HepG2 (cell line): ENCODE measurements around the gene MYL6. TPM values are rescaled to one million over a fixed set of nuclear protein-coding genes. Genes with fewer than 3 reads are reported as not detected.

Experiments used
- AKAP8 ChIP-seq: sonication (generic); formaldehyde crosslinking; IDR thresholded peaks from 2 replicates; pipeline ENCODE4 v1.5.1; 2020; ENCODE audit warnings: mild to moderate bottlenecking, missing genetic modification reagents
- CEBPG ChIP-seq: IDR thresholded peaks from 2 replicates; pipeline ENCODE4 v1.6.1; 2016
- GATAD2A ChIP-seq: IDR thresholded peaks from 2 replicates; pipeline ENCODE4 v1.6.1; 2016
- IKZF1 ChIP-seq: fragments of 450-650 bp; IDR thresholded peaks from 2 replicates; pipeline ENCODE4 v1.7.1; 2016
- MAF1 ChIP-seq: sonication (generic); formaldehyde crosslinking; IDR thresholded peaks from 2 replicates; pipeline ENCODE4 v1.5.0; 2020; ENCODE audit warnings: missing genetic modification reagents, borderline replicate concordance
- MATR3 ChIP-seq: sonication (generic); formaldehyde crosslinking; IDR thresholded peaks from 2 replicates; pipeline ENCODE4 v1.4.0; 2020; ENCODE audit warnings: missing genetic modification reagents
- MXD4 ChIP-seq: IDR thresholded peaks from 2 replicates; pipeline ENCODE4 v1.6.1; 2016; ENCODE audit warnings: mild to moderate bottlenecking, missing biosample characterization, missing genetic modification reagents
- NFYC ChIP-seq: IDR thresholded peaks from 2 replicates; pipeline ENCODE4 v1.6.1; 2016; ENCODE audit warnings: missing genetic modification reagents, missing compliant biosample characterization
- NKX3-1 ChIP-seq: sonication (generic); formaldehyde crosslinking; IDR thresholded peaks from 2 replicates; pipeline ENCODE4 v1.5.0; 2020; ENCODE audit warnings: missing genetic modification reagents
- ONECUT2 ChIP-seq: sonication (generic); formaldehyde crosslinking; IDR thresholded peaks from 2 replicates; pipeline ENCODE4 v1.4.0; 2020; ENCODE audit warnings: missing genetic modification reagents
- PHF20 ChIP-seq: sonication (generic); formaldehyde crosslinking; IDR thresholded peaks from 2 replicates; pipeline ENCODE4 v1.5.0; 2020; ENCODE audit warnings: mild to moderate bottlenecking, missing genetic modification reagents
- SETDB1 ChIP-seq: sonication (generic); formaldehyde crosslinking; IDR thresholded peaks from 2 replicates; pipeline ENCODE4 v1.5.1; 2020; ENCODE audit warnings: missing genetic modification reagents, mild to moderate bottlenecking, borderline replicate concordance
- THAP11 ChIP-seq: IDR thresholded peaks from 2 replicates; pipeline ENCODE4 v1.6.1; 2016; ENCODE audit warnings: missing biosample characterization, missing genetic modification reagents
- THYN1 ChIP-seq: sonication (generic); formaldehyde crosslinking; IDR thresholded peaks from 2 replicates; pipeline ENCODE4 v1.8.1; 2023; ENCODE audit warnings: low read depth, mild to moderate bottlenecking, moderate library complexity, missing genetic modification reagents, borderline replicate concordance
- ZFX ChIP-seq: sonication (generic); formaldehyde crosslinking; IDR thresholded peaks from 2 replicates; pipeline ENCODE4 v1.4.0; 2020; ENCODE audit warnings: mild to moderate bottlenecking, low read depth, missing genetic modification reagents, moderate library complexity
- ZGPAT ChIP-seq: IDR thresholded peaks from 2 replicates; pipeline ENCODE4 v1.6.1; 2016; ENCODE audit warnings: mild to moderate bottlenecking
- ZNF34 ChIP-seq: sonication (generic); formaldehyde crosslinking; IDR thresholded peaks from 2 replicates; pipeline ENCODE4 v1.4.0; 2020; ENCODE audit warnings: mild to moderate bottlenecking, missing genetic modification reagents, borderline replicate concordance
- ZNF382 ChIP-seq: sonication (generic); formaldehyde crosslinking; IDR thresholded peaks from 2 replicates; pipeline ENCODE4 v1.5.0; 2020; ENCODE audit warnings: missing genetic modification reagents, mild to moderate bottlenecking, borderline replicate concordance
- ZNF512B ChIP-seq: sonication (generic); formaldehyde crosslinking; IDR thresholded peaks from 2 replicates; pipeline ENCODE4 v1.5.1; 2020; ENCODE audit warnings: missing genetic modification reagents, mild to moderate bottlenecking, borderline replicate concordance
- ZNF564 ChIP-seq: sonication (generic); formaldehyde crosslinking; IDR thresholded peaks from 2 replicates; pipeline ENCODE4 v1.8.1; 2023; ENCODE audit warnings: mild to moderate bottlenecking, missing genetic modification reagents
- ZNF615 ChIP-seq: sonication (generic); formaldehyde crosslinking; IDR thresholded peaks from 2 replicates; pipeline ENCODE4 v1.5.0; 2020; ENCODE audit warnings: mild to moderate bottlenecking, missing genetic modification reagents, borderline replicate concordance
- ZSCAN20 ChIP-seq: sonication (generic); formaldehyde crosslinking; IDR thresholded peaks from 2 replicates; pipeline ENCODE4 v1.4.0; 2020; ENCODE audit warnings: missing genetic modification reagents, mild to moderate bottlenecking, borderline replicate concordance
- ZSCAN21 ChIP-seq: sonication (generic); formaldehyde crosslinking; IDR thresholded peaks from 2 replicates; pipeline ENCODE4 v1.8.0; 2022; ENCODE audit warnings: mild to moderate bottlenecking, missing genetic modification reagents, moderate library complexity, borderline replicate concordance
- polyA plus RNA-seq, 8 experiments: library from polyadenylated mRNA; depleted of rRNA in 3 of 8; stranded (reverse) in 7 of 8; unstranded in 1 of 8; fragments of >200 nt; fragmentation: Illumina TruSeq in 4 of 8; extraction: Trizol in 4 of 8; gene quantifications; 2 replicates each; pipeline versions ENCODE4 v1.2.1 to v1.2.3, GENCODE V29; 2011 to 2016; ENCODE audit warnings: low read depth in 4 of 8, missing spikeins in 1 of 8, mixed read lengths in 1 of 8; ENCODE audit not compliant: insufficient read depth in 1 of 8
- total RNA-seq, 5 experiments: library from RNA; depleted of rRNA; stranded (reverse); fragments of >200 nt; fragmentation: Illumina TruSeq; extraction: Trizol; gene quantifications; 2 replicates each; pipeline ENCODE4 v1.2.3, GENCODE V29; 2016; ENCODE audit warnings: low read depth in 1 of 5
- TF ChIP-seq, protein P1 (sequence below): sonication (generic); formaldehyde crosslinking; IDR thresholded peaks from 2 replicates; pipeline ENCODE4 v1.8.0; 2022; ENCODE audit warnings: mild to moderate bottlenecking, missing genetic modification reagents; ENCODE audit not compliant: insufficient replicate concordance
- TF ChIP-seq, protein P2 (sequence below): sonication (generic); formaldehyde crosslinking; IDR thresholded peaks from 2 replicates; pipeline ENCODE4 v1.5.1; 2020; ENCODE audit warnings: missing genetic modification reagents, mild to moderate bottlenecking, borderline replicate concordance

MYL6 gene
- total and polyA plus RNA-seq, 2 of the 13 experiments (the other 11 are each of a cell fraction or from before 2014, with no cell fraction given): 1,127 to 1,192 TPM

DNA sequence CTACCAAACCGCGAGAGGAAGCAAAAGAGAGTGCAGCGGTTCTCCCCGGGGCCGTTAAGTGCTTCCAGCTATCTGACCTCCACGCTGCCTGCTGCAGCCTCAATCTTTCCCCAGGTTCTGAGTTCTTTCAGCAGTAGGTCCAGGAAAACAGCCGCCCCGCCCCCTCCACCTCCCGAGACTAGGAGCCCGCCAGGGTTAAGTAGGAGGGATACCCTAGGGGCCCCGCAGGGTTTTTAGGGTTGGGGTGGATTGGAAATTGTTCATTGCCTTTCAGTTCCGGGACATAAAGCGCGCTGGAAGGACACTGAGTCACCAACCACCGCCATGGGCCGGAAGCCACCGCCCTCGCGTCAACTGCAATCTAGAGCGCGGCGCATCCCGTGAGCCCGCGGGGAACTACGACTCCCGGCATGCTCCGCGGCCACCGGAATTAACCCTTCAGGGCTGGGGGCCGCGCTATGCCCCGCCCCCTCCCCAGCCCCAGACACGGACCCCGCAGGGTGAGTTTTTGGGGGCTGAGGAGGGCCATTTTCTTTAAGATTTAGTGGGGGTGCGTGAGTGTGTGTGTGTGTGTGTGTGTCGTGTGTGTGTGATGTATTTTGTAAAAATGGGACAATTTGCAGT lies 5.9 kb upstream of the MYL6 start, which contains the start of gene MYL6B (continued):
- TF ChIP-seq ZNF34 (CRISPR knock-in tag) (no peak), ZNF615 (CRISPR knock-in tag) (no peak; the same call in 1 of the 2 replicates), ZNF564 (no peak), ZGPAT (peak; percentile 68; the same call in 1 of the 2 replicates), MAF1 (0 out of 2 replicates have a peak, but pooled peaks have one; percentile 34), ZSCAN21 (CRISPR knock-in tag) (no peak; the same call in 1 of the 2 replicates), IKZF1 (no peak), ZNF382 (CRISPR knock-in tag) (no peak), THAP11 (CRISPR knock-in tag) (peak; percentile 97), NKX3-1 (0 out of 2 replicates have a peak, but pooled peaks have one; percentile 46), SETDB1 (CRISPR knock-in tag) (no peak), AKAP8 (CRISPR knock-in tag) (no peak), MXD4 (CRISPR knock-in tag) (no peak), NFYC (no peak), PHF20 (CRISPR knock-in tag) (peak; percentile 77), ONECUT2 (CRISPR knock-in tag) (no peak), THYN1 (CRISPR knock-in tag) (no peak), ZSCAN20 (CRISPR knock-in tag) (no peak), GATAD2A (CRISPR knock-in tag) (peak; percentile 43; the same call in 1 of the 2 replicates), MATR3 (CRISPR knock-in tag) (no peak), ZFX (CRISPR knock-in tag) (peak; percentile 43), ZNF512B (no peak), CEBPG (CRISPR knock-in tag) (peak; percentile 64)
- TF ChIP-seq, protein P1, sequence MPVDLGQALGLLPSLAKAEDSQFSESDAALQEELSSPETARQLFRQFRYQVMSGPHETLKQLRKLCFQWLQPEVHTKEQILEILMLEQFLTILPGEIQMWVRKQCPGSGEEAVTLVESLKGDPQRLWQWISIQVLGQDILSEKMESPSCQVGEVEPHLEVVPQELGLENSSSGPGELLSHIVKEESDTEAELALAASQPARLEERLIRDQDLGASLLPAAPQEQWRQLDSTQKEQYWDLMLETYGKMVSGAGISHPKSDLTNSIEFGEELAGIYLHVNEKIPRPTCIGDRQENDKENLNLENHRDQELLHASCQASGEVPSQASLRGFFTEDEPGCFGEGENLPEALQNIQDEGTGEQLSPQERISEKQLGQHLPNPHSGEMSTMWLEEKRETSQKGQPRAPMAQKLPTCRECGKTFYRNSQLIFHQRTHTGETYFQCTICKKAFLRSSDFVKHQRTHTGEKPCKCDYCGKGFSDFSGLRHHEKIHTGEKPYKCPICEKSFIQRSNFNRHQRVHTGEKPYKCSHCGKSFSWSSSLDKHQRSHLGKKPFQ: no peak
- TF ChIP-seq, protein P2, sequence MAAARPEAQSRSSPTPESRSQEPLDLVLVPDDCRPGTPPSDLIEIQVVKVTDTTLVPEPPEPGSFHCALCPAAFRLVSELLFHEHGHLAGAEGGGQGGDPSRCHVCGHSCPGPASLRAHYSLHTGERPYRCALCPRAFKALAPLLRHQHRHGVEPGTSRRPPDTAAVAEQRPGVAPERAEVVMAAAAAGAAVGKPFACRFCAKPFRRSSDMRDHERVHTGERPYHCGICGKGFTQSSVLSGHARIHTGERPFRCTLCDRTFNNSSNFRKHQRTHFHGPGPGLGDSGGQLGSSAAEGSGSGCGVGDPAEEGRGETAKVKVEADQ (CRISPR knock-in tag): no peak; the same call in 1 of the 2 replicates
